ENCODE measurements around the gene TCF7L2.

The TCF7L2 gene

DNA sequence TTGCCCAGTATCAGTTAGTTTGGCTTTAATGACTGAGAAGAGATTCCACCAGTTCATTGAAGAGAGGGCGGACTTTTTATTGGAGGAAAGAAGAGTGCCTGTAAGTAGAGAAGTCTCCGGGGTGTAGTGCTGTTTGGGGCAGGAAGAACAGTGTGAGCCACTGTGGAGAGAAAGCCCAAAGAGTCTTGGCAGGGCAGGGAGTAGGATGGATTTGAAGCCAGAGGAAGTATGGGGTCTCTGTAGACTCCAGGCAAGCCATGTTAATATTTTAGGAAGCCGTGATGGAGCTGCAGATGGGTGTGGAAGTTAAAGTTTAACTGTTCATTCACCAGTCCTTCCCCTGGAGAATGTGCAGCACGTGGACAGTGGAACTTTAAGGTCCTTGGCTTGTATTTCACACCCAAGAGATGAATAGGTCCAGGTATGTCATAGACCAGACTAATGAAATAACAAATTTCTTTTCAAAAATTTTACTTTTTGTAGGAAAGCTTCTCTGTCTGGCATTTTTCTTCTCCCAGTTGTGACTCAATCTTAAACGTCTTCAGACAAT, 54.1 kb downstream of the TCF7L2 start:
- H3K4me3 Mint-ChIP-seq, result no peak overlapping the region
- H3K27ac Mint-ChIP-seq, result no peak overlapping the region
- H3K4me1 Mint-ChIP-seq (ENCODE audit: low read depth), result peaks cover 12% of the 10 kb centered on the region
- no peaks in the 10 kb centered on the region for H3K36me3 Mint-ChIP-seq (ENCODE audit: low read depth)
- no peaks in the 10 kb centered on the region for H3K9me3 Mint-ChIP-seq
- no peak for DNase-seq (ENCODE audit: low spot score)
- H3K27me3 Mint-ChIP-seq (ENCODE audit: low read depth), result peaks cover 57% of the 10 kb centered on the region

DNA sequence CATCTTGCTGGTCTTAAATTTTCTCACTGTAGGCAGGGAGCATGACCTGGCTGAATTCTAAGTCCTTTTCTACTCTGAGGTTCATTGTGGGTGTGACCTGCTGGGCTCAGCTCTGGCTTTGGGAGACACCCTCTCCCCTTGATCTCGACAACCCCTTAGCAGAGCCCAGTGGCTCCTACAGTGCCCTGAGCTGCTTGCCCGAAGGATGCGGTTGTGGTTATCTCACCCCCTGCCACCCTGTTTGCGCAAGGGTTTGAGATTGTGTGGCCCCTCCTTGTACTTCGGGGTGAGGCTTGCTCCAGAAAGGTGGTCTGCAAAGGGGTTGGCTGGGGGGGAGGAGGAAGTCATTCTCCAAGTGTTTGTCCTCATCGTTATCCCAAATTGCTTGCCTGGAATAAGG, 55.3 kb downstream of the TCF7L2 start:
- peaks cover 61% of the 10 kb centered on the region for H3K27me3 Mint-ChIP-seq (ENCODE audit: low read depth)
- H3K4me1 Mint-ChIP-seq (ENCODE audit: low read depth), result peaks cover 12% of the 10 kb centered on the region
- no peak overlapping the region for H3K27ac Mint-ChIP-seq

DNA sequence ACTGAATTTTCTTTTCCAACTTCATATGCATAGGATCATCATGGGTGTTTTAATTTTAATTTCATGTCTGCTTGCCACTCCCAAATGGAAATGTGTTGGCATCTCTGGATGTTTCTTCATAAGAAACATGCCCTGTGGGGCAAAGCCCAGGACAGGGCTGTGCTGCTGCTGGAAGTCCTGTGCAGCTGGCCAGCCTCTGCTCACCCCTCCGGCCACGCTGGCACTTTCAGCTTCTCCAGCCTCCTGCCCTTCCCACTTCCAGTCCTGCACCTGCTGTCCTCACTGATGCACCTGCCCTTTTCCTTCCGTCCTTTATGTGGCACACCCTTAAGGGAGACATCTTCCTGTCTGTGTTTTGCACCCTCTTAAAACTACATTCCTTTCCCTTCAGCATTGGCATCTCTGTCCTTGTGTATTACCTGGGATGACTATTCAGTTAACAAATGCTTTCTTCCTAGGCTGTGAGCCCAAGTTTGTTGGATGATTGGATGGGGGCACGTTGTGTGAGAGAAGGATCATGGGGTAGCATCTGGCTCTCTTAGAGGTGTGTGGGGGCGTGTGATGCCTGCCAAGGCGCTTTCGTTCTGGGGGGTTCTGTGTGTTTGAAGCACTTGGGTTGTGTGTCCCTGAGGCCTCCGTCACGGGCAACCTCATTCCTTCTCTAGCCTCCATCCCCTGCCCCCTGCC, 56.8 kb downstream of the TCF7L2 start:
- H3K4me1 Mint-ChIP-seq (ENCODE audit: low read depth), result peaks cover 12% of the 10 kb centered on the region
- no peaks in the 10 kb centered on the region for H3K9me3 Mint-ChIP-seq
- peaks cover 61% of the 10 kb centered on the region for H3K27me3 Mint-ChIP-seq (ENCODE audit: low read depth)
- no peak overlapping the region for H3K27ac Mint-ChIP-seq
- no peak for DNase-seq (ENCODE audit: low spot score)
- H3K36me3 Mint-ChIP-seq (ENCODE audit: low read depth), result no peaks in the 10 kb centered on the region
- no peak overlapping the region for H3K4me3 Mint-ChIP-seq

More for the DNA sequence above, 55.3 kb downstream of the TCF7L2 start:
- no peaks in the 10 kb centered on the region for H3K36me3 Mint-ChIP-seq (ENCODE audit: low read depth)
- no peaks in the 10 kb centered on the region for H3K9me3 Mint-ChIP-seq
- no peak for DNase-seq (ENCODE audit: low spot score)
- no peak overlapping the region for H3K4me3 Mint-ChIP-seq

DNA sequence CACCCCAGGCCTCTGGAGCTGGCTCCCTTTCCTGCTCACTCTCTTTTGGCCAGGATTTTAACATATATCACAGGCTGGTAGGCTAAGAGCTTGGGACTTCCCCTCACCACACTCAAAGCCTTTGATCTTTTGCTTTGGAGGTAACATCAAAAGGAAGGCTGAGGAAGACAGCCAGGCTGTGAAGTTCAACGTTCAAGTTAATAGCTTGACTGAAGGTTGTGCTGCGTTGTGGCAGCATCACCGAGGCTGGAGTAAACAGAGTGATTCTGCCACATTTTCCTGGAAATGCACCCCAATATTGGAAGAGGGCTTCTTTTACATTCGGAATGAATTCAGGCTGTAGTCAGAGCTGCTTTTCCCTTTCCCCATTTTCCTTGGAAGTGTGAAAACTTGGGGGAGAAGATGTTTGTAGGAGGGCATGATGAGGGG, 57.3 kb downstream of the TCF7L2 start:
- Mint-ChIP-seq H3K9me3 (no peaks in the 10 kb centered on the region), H3K27ac (no peak overlapping the region), H3K27me3 (ENCODE audit: low read depth) (peaks cover 64% of the 10 kb centered on the region), H3K36me3 (ENCODE audit: low read depth) (no peaks in the 10 kb centered on the region), H3K4me3 (peak overlapping the region; percentile 4), H3K4me1 (ENCODE audit: low read depth) (peaks cover 12% of the 10 kb centered on the region)
- DNase-seq (ENCODE audit: low spot score), result no peak

DNA sequence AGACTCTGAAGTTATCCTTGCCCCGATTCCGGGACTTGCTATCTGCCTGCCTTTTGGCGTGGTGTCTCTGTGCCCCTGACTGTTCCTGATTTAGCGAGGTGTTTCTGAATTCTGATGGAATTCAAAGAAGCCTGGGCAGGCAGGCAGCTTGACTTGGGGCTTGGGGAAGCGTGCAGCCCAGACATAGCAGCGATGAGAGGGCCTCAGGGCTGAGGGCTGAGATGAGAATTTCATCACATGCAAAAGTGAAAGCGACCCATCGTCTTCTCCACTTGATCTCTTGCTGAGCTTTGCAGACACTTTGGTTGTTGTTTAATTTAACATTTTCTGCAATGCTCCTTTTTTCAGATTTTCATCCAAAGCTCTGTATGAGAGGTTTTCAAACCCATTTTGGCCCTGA, 57.8 kb downstream of the TCF7L2 start:
- no peaks in the 10 kb centered on the region for H3K36me3 Mint-ChIP-seq (ENCODE audit: low read depth)
- no peak overlapping the region for H3K27ac Mint-ChIP-seq
- no peaks in the 10 kb centered on the region for H3K9me3 Mint-ChIP-seq
- peaks cover 64% of the 10 kb centered on the region for H3K27me3 Mint-ChIP-seq (ENCODE audit: low read depth)
- DNase-seq (ENCODE audit: low spot score), result no peak
- H3K4me3 Mint-ChIP-seq, result peak overlapping the region; percentile 43
- H3K4me1 Mint-ChIP-seq (ENCODE audit: low read depth), result peaks cover 12% of the 10 kb centered on the region

DNA sequence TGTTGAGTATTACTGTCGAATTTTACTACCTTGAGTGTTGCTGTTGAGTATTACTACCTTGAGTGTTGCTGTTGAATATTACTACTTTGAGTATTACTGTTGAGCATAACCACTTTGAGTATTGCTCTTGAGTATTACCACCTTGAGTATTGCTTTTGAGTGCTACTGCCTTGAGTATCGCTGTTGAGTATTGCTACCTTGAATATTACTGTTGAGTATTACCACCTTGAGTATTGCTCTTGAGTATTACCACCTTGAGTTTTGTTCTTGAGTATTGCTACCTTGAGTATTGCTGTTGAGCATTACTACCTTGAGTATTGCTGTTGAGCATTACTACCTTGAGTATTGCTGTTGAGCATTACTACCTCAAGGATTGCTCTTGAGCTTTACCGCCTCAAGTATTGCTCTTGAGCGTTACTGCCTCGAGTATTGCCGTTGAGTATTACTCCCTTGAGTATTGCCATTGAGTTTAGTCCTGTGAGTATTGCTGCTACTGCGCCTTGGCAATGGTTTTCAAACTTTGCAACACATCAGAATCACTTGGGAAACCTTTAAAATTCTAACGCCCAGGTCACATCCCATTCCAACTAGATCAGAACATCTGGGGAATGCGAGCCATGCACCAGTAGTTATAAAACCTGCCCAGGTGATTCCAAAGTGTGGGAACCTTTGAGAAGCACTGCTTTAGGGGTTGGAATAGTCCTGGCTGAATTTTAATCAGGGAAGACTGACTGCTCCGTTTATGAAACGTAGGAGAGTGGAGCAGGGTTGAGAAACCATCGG, 61.7 kb downstream of the TCF7L2 start:
- H3K27me3 Mint-ChIP-seq (ENCODE audit: low read depth), result peaks cover 51% of the 10 kb centered on the region
- no peaks in the 10 kb centered on the region for H3K36me3 Mint-ChIP-seq (ENCODE audit: low read depth)
- no peak overlapping the region for H3K27ac Mint-ChIP-seq
- H3K9me3 Mint-ChIP-seq, result no peaks in the 10 kb centered on the region
- no peak for DNase-seq (ENCODE audit: low spot score)
- H3K4me3 Mint-ChIP-seq, result no peak overlapping the region
- H3K4me1 Mint-ChIP-seq (ENCODE audit: low read depth), result peaks cover 12% of the 10 kb centered on the region

DNA sequence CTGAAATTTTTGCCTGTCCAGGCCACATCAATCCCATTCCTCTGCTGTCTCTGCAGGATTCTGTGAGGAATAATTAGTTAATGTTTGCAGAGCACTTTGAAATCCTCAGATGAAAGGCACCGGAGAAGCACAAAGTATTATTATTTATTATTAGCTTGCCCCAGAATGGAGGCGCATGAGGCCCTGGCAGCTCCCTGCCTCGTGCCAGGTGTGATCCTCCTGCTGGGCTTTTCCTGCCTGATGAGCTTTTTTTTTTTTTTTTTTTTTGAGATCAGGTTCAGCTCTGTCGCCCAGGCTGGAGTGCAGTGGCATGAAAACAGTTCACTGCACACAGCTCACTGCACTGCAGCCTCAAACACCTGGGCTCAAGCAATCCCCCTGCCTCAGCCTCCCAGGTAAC, 65.2 kb downstream of the TCF7L2 start:
- Mint-ChIP-seq H3K4me3 (no peak overlapping the region), H3K36me3 (ENCODE audit: low read depth) (no peaks in the 10 kb centered on the region), H3K27me3 (ENCODE audit: low read depth) (peaks cover 27% of the 10 kb centered on the region)

DNA sequence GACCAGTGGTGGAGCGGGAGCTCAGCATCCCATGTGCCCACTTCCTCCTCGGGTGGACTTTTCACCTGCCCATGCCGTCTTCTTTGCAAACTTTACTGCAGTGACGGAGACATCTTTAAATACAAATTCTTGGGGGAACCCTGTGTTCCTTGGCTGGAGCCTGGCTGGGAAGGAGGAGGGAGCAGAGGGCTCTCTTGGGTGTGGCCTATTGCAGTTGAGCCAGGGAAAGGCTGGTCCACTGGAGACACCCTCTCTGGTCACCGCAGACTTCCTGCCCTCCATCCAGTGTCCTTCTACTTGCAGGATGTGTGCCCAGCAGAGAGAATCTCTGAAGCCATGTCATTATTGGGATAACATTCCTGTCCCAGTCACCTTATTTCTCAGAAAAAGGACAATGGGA, 67.3 kb downstream of the TCF7L2 start:
- H3K4me3 Mint-ChIP-seq, result no peak overlapping the region

More for the DNA sequence above, 65.2 kb downstream of the TCF7L2 start:
- no peaks in the 10 kb centered on the region for H3K9me3 Mint-ChIP-seq
- no peak overlapping the region for H3K27ac Mint-ChIP-seq
- no peak for DNase-seq (ENCODE audit: low spot score)
- H3K4me1 Mint-ChIP-seq (ENCODE audit: low read depth), result no peaks in the 10 kb centered on the region

DNA sequence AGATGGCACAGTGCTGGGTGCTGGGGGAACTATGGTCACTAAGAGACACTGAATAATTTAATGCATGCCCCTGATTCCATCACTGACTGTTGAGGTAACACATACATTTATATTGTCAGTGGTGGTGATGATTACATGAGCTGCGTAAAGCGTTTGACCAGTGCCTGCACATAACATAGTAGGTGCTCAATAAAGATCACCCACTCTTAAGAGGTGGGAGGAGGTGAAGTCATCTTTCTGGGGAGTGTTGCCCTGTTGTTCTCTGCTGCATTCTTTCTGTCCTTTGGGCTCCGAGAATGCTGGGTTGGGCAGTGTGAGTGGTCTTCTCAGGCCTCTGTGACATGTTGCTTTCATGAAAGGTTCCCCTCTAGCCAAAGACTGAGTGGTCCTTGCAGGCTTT, 68.0 kb downstream of the TCF7L2 start:
- no peaks in the 10 kb centered on the region for H3K36me3 Mint-ChIP-seq (ENCODE audit: low read depth)
- H3K27ac Mint-ChIP-seq, result no peak overlapping the region
- H3K4me3 Mint-ChIP-seq, result no peak overlapping the region
- H3K27me3 Mint-ChIP-seq (ENCODE audit: low read depth), result peaks cover 10% of the 10 kb centered on the region
- H3K4me1 Mint-ChIP-seq (ENCODE audit: low read depth), result no peaks in the 10 kb centered on the region
- no peak for DNase-seq (ENCODE audit: low spot score)
- no peaks in the 10 kb centered on the region for H3K9me3 Mint-ChIP-seq

More for the DNA sequence above, 67.3 kb downstream of the TCF7L2 start:
- no peaks in the 10 kb centered on the region for H3K9me3 Mint-ChIP-seq
- no peaks in the 10 kb centered on the region for H3K4me1 Mint-ChIP-seq (ENCODE audit: low read depth)
- DNase-seq (ENCODE audit: low spot score), result no peak
- H3K27me3 Mint-ChIP-seq (ENCODE audit: low read depth), result peaks cover 13% of the 10 kb centered on the region
- no peak overlapping the region for H3K27ac Mint-ChIP-seq
- no peaks in the 10 kb centered on the region for H3K36me3 Mint-ChIP-seq (ENCODE audit: low read depth)

DNA sequence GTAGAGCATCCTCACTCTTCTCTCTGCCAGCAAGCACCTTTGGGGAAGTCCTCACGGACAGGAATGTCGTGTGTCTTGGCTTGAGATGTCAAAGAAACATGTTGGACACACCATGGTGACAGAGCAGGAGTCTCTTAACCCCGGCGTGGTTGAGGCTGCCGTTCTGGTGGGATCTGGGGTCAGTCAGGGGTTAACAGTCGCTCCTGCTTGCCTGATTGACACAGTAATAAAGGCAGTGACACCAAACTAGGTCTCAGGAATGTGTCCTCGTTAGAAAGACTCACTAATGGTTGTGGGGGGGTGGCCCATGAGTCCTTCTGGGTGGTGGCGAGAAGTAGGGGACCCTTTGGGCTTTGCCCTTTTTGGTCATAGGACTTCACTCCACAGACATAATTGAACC, 69.0 kb downstream of the TCF7L2 start:
- no peaks in the 10 kb centered on the region for H3K4me1 Mint-ChIP-seq (ENCODE audit: low read depth)
- peaks cover 5% of the 10 kb centered on the region for H3K27me3 Mint-ChIP-seq (ENCODE audit: low read depth)
- no peaks in the 10 kb centered on the region for H3K36me3 Mint-ChIP-seq (ENCODE audit: low read depth)
- H3K9me3 Mint-ChIP-seq, result no peaks in the 10 kb centered on the region
- no peak for DNase-seq (ENCODE audit: low spot score)
- no peak overlapping the region for H3K27ac Mint-ChIP-seq
- no peak overlapping the region for H3K4me3 Mint-ChIP-seq

DNA sequence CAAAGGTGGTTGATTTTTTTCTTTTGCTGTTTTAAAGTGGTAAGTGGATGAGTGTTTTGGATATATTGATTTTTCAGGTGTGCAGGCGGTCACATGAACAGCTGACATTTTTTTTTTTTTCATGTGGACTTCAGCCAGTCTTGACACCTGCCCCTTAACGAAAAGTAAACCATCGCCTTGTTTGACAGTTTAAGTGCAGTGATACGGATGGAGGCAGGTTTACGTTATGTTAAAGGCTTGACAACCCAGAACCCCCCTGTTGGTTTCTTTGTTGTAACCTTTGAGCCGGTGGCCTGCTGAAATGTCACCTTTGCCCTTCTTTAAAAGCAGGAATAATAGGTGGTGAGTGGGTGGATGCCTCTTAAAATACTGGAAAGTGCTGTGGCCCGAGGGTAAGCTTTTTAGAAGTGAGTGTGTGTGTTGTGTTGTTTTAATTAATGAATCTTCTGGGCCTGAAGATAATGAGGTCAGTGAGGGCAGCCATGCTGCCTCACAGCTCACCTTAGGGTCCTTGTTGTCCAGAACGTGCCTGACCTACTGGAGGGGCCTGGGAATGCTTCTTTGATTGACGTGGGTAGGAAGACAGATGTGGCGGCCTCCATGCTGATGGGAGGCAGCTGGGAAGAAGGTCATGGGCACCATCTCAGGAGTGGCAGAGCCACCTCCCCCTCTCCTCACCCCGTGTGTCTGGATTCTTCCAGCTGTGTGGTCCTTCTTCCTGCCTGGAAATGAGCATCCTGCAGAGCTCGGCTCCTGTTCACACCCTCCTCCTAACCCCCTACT, 69.8 kb downstream of the TCF7L2 start:
- Mint-ChIP-seq H3K27me3 (ENCODE audit: low read depth) (peaks cover 5% of the 10 kb centered on the region), H3K27ac (no peak overlapping the region), H3K36me3 (ENCODE audit: low read depth) (no peaks in the 10 kb centered on the region), H3K4me3 (no peak overlapping the region), H3K4me1 (ENCODE audit: low read depth) (no peaks in the 10 kb centered on the region), H3K9me3 (no peaks in the 10 kb centered on the region)
- DNase-seq (ENCODE audit: low spot score), result no peak

DNA sequence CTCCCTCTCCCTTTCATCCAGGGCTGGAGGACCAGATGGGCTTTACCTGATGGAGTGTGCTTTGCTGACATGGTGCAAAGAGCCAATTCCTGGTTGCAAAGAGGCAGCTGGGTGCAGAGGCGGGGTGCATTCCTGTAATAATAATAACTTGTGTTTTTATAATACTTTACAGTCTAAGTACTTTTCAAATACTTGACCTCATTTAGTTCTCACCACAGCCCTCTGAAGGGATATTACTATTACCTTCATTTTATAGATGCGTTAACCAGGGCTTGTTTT, 70.4 kb downstream of the TCF7L2 start:
- Mint-ChIP-seq H3K36me3 (ENCODE audit: low read depth) (no peaks in the 10 kb centered on the region), H3K4me1 (ENCODE audit: low read depth) (no peaks in the 10 kb centered on the region), H3K9me3 (no peaks in the 10 kb centered on the region), H3K27ac (no peak overlapping the region), H3K27me3 (ENCODE audit: low read depth) (peaks cover 5% of the 10 kb centered on the region), H3K4me3 (no peak overlapping the region)
- no peak for DNase-seq (ENCODE audit: low spot score)

DNA sequence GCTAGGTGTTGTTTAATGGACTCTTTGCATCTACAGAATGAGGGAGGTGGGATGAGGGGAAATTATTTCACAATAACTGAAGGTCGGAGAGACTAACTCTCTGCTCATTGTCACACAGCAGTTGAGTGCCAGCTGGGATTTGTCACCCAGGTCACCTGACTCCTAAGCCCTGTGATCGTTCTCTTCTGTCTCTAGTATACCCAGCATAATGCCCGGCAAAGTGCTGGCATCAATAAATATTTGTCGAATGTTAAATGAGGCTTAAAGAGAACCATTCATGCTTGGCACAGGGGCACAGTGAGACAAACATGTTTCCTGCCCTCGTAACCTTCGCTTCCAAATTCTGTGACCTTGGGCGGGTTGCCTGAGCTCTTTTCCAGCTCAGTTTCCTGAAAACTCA, 70.8 kb downstream of the TCF7L2 start:
- DNase-seq (ENCODE audit: low spot score), result no peak
- no peaks in the 10 kb centered on the region for H3K4me1 Mint-ChIP-seq (ENCODE audit: low read depth)
- H3K27ac Mint-ChIP-seq, result no peak overlapping the region
- H3K4me3 Mint-ChIP-seq, result no peak overlapping the region
- peaks cover 5% of the 10 kb centered on the region for H3K27me3 Mint-ChIP-seq (ENCODE audit: low read depth)
- no peaks in the 10 kb centered on the region for H3K9me3 Mint-ChIP-seq
- H3K36me3 Mint-ChIP-seq (ENCODE audit: low read depth), result no peaks in the 10 kb centered on the region

Data from T-helper 2 cell treated with Interferon-gamma antibody and Interleukin-4, amounts not matched to agents 5 μg/mL and 100 μg/mL, for 36 hours (primary cell).